H9 (cell line): Measurements from ENCODE around the gene LHFPL6. TPM values are rescaled to one million over a fixed set of nuclear protein-coding genes. Genes with fewer than 3 reads are reported as not detected.

Source experiments
- DNase-seq: peaks from one replicate; pipeline ENCODE4 v3.0.0-alpha.2; 2017
- H2AFZ ChIP-seq: one replicate; pipeline ENCODE4 v1.6.1; 2013; ENCODE audit warnings: mild to moderate bottlenecking, low read length, control low read depth, moderate library complexity
- H2AK5ac ChIP-seq: 2 replicates; pipeline ENCODE4 v1.6.1; 2013; ENCODE audit warnings: low read length, control low read depth, mixed read lengths; ENCODE audit not compliant: insufficient read length
- H2BK120ac ChIP-seq: one replicate; pipeline ENCODE4 v1.6.1; 2013; ENCODE audit warnings: low read depth, mild to moderate bottlenecking, low read length, control low read depth, inconsistent platforms; ENCODE audit not compliant: poor library complexity, severe bottlenecking
- H2BK12ac ChIP-seq: 2 replicates; pipeline ENCODE4 v1.6.1; 2013; ENCODE audit warnings: low read length, control low read depth, mixed read lengths, low read depth; ENCODE audit not compliant: insufficient read length
- H2BK15ac ChIP-seq: 2 replicates; pipeline ENCODE4 v1.6.1; 2013; ENCODE audit warnings: low read depth, low read length, control low read depth
- H2BK20ac ChIP-seq: one replicate; pipeline ENCODE4 v1.6.1; 2013; ENCODE audit warnings: low read depth, mild to moderate bottlenecking, low read length, control low read depth, inconsistent platforms; ENCODE audit not compliant: poor library complexity, severe bottlenecking
- H2BK5ac ChIP-seq: 2 replicates; pipeline ENCODE4 v1.6.1; 2013; ENCODE audit warnings: low read length, control low read depth, mixed read lengths; ENCODE audit not compliant: insufficient read length
- H3K14ac ChIP-seq: 2 replicates; pipeline ENCODE4 v1.6.1; 2013; ENCODE audit warnings: low read length, control low read depth; ENCODE audit not compliant: insufficient read depth
- H3K18ac ChIP-seq: 2 replicates; pipeline ENCODE4 v1.6.1; 2013; ENCODE audit warnings: low read depth, mild to moderate bottlenecking, mixed read lengths, low read length, control low read depth; ENCODE audit not compliant: insufficient read length
- H3K23ac ChIP-seq: 2 replicates; pipeline ENCODE4 v1.6.1; 2013; ENCODE audit warnings: low read length, control low read depth, mixed read lengths, low read depth; ENCODE audit not compliant: insufficient read length
- H3K23me2 ChIP-seq: 2 replicates; pipeline ENCODE4 v1.6.1; 2013; ENCODE audit warnings: low read depth, mild to moderate bottlenecking, mixed read lengths, low read length, control low read depth; ENCODE audit not compliant: insufficient read length, poor library complexity, severe bottlenecking
- H3K27ac ChIP-seq: 2 replicates; pipeline ENCODE4 v1.5.1; 2013; ENCODE audit warnings: low read length, control low read depth, mixed read lengths, low read depth; ENCODE audit not compliant: insufficient read length
- H3K27me3 ChIP-seq: 2 replicates; pipeline ENCODE4 v1.6.1; 2013; ENCODE audit warnings: low read length, control low read depth, inconsistent platforms; ENCODE audit not compliant: insufficient read depth
- H3K4ac ChIP-seq: 2 replicates; pipeline ENCODE4 v1.6.1; 2013; ENCODE audit warnings: low read depth, mild to moderate bottlenecking, control low read depth, inconsistent platforms, low read length, moderate library complexity
- H3K4me1 ChIP-seq: 2 replicates; pipeline ENCODE4 v1.6.1; 2013; ENCODE audit warnings: low read length, control low read depth, inconsistent platforms; ENCODE audit not compliant: insufficient read depth
- H3K4me2 ChIP-seq: 2 replicates; pipeline ENCODE4 v1.6.1; 2013; ENCODE audit warnings: low read length, control low read depth, mixed read lengths; ENCODE audit not compliant: insufficient read length, insufficient read depth
- H3K56ac ChIP-seq: 2 replicates; pipeline ENCODE4 v1.6.1; 2013; ENCODE audit warnings: low read depth, mild to moderate bottlenecking, mixed read lengths, low read length, control low read depth; ENCODE audit not compliant: insufficient read length
- H3K79me1 ChIP-seq: 2 replicates; pipeline ENCODE4 v1.6.1; 2013; ENCODE audit warnings: low read depth, mild to moderate bottlenecking, moderate library complexity, low read length, control low read depth, inconsistent platforms; ENCODE audit not compliant: insufficient read depth, poor library complexity, severe bottlenecking
- H3K79me2 ChIP-seq: 2 replicates; pipeline ENCODE4 v1.6.1; 2013; ENCODE audit warnings: low read length, control low read depth, inconsistent platforms; ENCODE audit not compliant: insufficient read depth
- H3K9ac ChIP-seq: 2 replicates; pipeline ENCODE4 v1.6.1; 2013; ENCODE audit warnings: low read length, control low read depth, mixed read lengths; ENCODE audit not compliant: insufficient read length; ENCODE audit errors: extremely low read depth
- H3K9me3 ChIP-seq: one replicate; pipeline ENCODE4 v1.6.1; 2013; ENCODE audit warnings: low read depth, low read length, inconsistent platforms; ENCODE audit not compliant: control insufficient read depth
- H3T11ph ChIP-seq: one replicate; pipeline ENCODE4 v1.6.1; 2013; ENCODE audit warnings: mild to moderate bottlenecking, low read length, control low read depth, inconsistent platforms
- H4K20me1 ChIP-seq: one replicate; pipeline ENCODE4 v1.6.1; 2013; ENCODE audit not compliant: control insufficient read depth, insufficient read length, insufficient read depth
- H4K5ac ChIP-seq: 2 replicates; pipeline ENCODE4 v1.6.1; 2013; ENCODE audit warnings: low read depth, mild to moderate bottlenecking, mixed read lengths, low read length, control low read depth; ENCODE audit not compliant: insufficient read length
- H4K8ac ChIP-seq: replicated peaks from 2 replicates; pipeline ENCODE4 v1.6.1; 2013; ENCODE audit warnings: low read length, control low read depth, mixed read lengths, low read depth; ENCODE audit not compliant: insufficient read length
- H4K91ac ChIP-seq: 2 replicates; pipeline ENCODE4 v1.6.1; 2013; ENCODE audit warnings: low read depth, mild to moderate bottlenecking, moderate library complexity, mixed read lengths, low read length, control low read depth; ENCODE audit not compliant: insufficient read length
- H3K27ac Mint-ChIP-seq, 3 experiments: 2 replicates in 2 of 3; 3 replicates in 1 of 3; pipeline ENCODE4 v1.8.0; 2020 to 2021; ENCODE audit warnings: mixed read lengths in 3 of 3, mild to moderate bottlenecking in 1 of 3, moderate library complexity in 1 of 3
- H3K27me3 Mint-ChIP-seq: 2 replicates; pipeline ENCODE4 v1.8.0; 2021; ENCODE audit warnings: low read depth, mild to moderate bottlenecking, moderate library complexity, mixed read lengths
- H3K36me3 Mint-ChIP-seq, 3 experiments: 2 replicates in 2 of 3; 3 replicates in 1 of 3; pipeline ENCODE4 v1.8.0; 2020 to 2021; ENCODE audit warnings: low read depth in 3 of 3, mixed read lengths in 3 of 3; ENCODE audit not compliant: insufficient read depth in 1 of 3
- H3K4me1 Mint-ChIP-seq, 2 experiments: 2 replicates each; pipeline ENCODE4 v1.8.0; 2020; ENCODE audit warnings: mixed read lengths in 2 of 2
- H3K4me3 Mint-ChIP-seq, 2 experiments: 2 replicates in 1 of 2; 3 replicates in 1 of 2; pipeline ENCODE4 v1.8.0; 2020 to 2021; ENCODE audit warnings: mild to moderate bottlenecking in 2 of 2, mixed read lengths in 2 of 2, moderate library complexity in 1 of 2
- H3K9me3 Mint-ChIP-seq, 2 experiments: 2 replicates in 1 of 2; 3 replicates in 1 of 2; pipeline ENCODE4 v1.8.0; 2020; ENCODE audit warnings: mild to moderate bottlenecking in 2 of 2, mixed read lengths in 2 of 2, moderate library complexity in 1 of 2
- CTCF ChIP-seq: fragments of 200-600 bp; sonication (generic); conservative IDR thresholded peaks from 3 replicates; pipeline ENCODE4 v1.8.0; 2021; ENCODE audit warnings: antibody characterized with exemption, mild to moderate bottlenecking
- total RNA-seq: library from RNA; stranded (reverse); gene quantifications from 2 replicates; pipeline ENCODE4 v1.2.1, GENCODE V29; 2021

The LHFPL6 gene
- total RNA-seq, 1 experiment from 2014 or later: 3.5 TPM

GRCh38 chr13:39485314-39485700 lies 117.7 kb downstream of the LHFPL6 start:
- Histone ChIP-seq H3T11ph (no peak overlapping the region), H3K27me3 (no peaks in the 10 kb centered on the region), H4K91ac (no peak overlapping the region), H3K27ac (no peak overlapping the region), H3K4me1 (peaks cover 9% of the 10 kb centered on the region; the same call in 1 of the 2 replicates), H4K5ac (no peak overlapping the region), H3K4ac (no peak overlapping the region), H2BK12ac (no peak overlapping the region), H4K20me1 (no peaks in the 10 kb centered on the region), H3K14ac (no peak overlapping the region), H3K18ac (no peak overlapping the region), H3K23ac (no peak overlapping the region), H3K23me2 (peaks cover 2% of the 10 kb centered on the region), H4K8ac (no peak overlapping the region), H2BK120ac (no peak overlapping the region), H2BK15ac (no peak overlapping the region), H2BK20ac (no peak overlapping the region), H3K9ac (no peak overlapping the region), H3K79me2 (no peaks in the 10 kb centered on the region), H3K79me1 (no peaks in the 10 kb centered on the region), H2BK5ac (no peak overlapping the region), H3K4me2 (no peak overlapping the region), H2AK5ac (no peak overlapping the region), H2AFZ (no peak overlapping the region), H3K9me3 (no peaks in the 10 kb centered on the region), H3K56ac (no peak overlapping the region)
- H3K27ac Mint-ChIP-seq: no peak overlapping the region
- no peak overlapping the region for H3K4me3 Mint-ChIP-seq
- peaks cover 4% of the 10 kb centered on the region; the same call in 1 of the 2 replicates for H3K27me3 Mint-ChIP-seq
- no peaks in the 10 kb centered on the region for H3K9me3 Mint-ChIP-seq
- DNase-seq: no peak
- H3K36me3 Mint-ChIP-seq: peaks cover 0 to 2% (median 0%) of the 10 kb centered on the region in 3 experiments; a peak in 2 of 7 replicates
- TF ChIP-seq CTCF: no peak
- peaks cover 61 to 65% of the 10 kb centered on the region in 2 experiments for H3K4me1 Mint-ChIP-seq
